ENCODE results near the gene CEP250. TPM values are rescaled to one million over a fixed set of nuclear protein-coding genes. Genes with fewer than 3 reads are reported as not detected.

Gene CEP250
- total RNA-seq, 1 experiment from 2014 or later = 41.0 TPM

Small RNA genes lying within 50 kb of the gene (microRNA-seq; reads per million reads assigned to microRNA genes)
- gene MIR1289-1 = not detected

Other genes with a start within 250 kb of the CEP250 start
- gene MMP24, start 228.9 kb upstream of the CEP250 start, total RNA-seq (2022) = 0.10 TPM in 1 of 2 replicates, not detected in the other
- gene MMP24OS, start 177.5 kb upstream of the CEP250 start, total RNA-seq (2022) = 43.2 and 52.2 TPM in 2 replicates
- gene EIF6, start 170.8 kb upstream of the CEP250 start, total RNA-seq (2022) = 322 and 354 TPM in 2 replicates
- not detected in 2 replicates for gene FAM83C, start 163.2 kb upstream of the CEP250 start, total RNA-seq (2022)
- 45.2 and 55.8 TPM in 2 replicates for gene UQCC1, start 43.6 kb upstream of the CEP250 start, total RNA-seq (2022)
- not detected in 2 replicates for gene GDF5, start 17.4 kb upstream of the CEP250 start, total RNA-seq (2022)
- not detected in 2 replicates for gene C20orf173, start 74.1 kb downstream of the CEP250 start, total RNA-seq (2022)
- 222 and 260 TPM in 2 replicates for gene ERGIC3, start 86.5 kb downstream of the CEP250 start, total RNA-seq (2022)
- gene SPAG4, start 160.2 kb downstream of the CEP250 start, total RNA-seq (2022) = 0.96 and 1.6 TPM in 2 replicates
- gene CPNE1, start 209.3 kb downstream of the CEP250 start, total RNA-seq (2022) = 161 and 194 TPM in 2 replicates
- 60.1 and 64.3 TPM in 2 replicates for gene RBM12, start 209.3 kb downstream of the CEP250 start, total RNA-seq (2022)
- gene NFS1, start 243.8 kb downstream of the CEP250 start, total RNA-seq (2022) = 27.6 and 28.6 TPM in 2 replicates
- 173 and 192 TPM in 2 replicates for gene ROMO1, start 243.8 kb downstream of the CEP250 start, total RNA-seq (2022)

Measured in MCF 10A (cell line).